ENCODE measurements around the gene ZIC2. TPM values are rescaled to one million over a fixed set of nuclear protein-coding genes. Genes with fewer than 3 reads are reported as not detected.

The ZIC2 gene
- total RNA-seq, 4 donors from 2014 or later: 0.10 TPM; not detected in 3

DNA sequence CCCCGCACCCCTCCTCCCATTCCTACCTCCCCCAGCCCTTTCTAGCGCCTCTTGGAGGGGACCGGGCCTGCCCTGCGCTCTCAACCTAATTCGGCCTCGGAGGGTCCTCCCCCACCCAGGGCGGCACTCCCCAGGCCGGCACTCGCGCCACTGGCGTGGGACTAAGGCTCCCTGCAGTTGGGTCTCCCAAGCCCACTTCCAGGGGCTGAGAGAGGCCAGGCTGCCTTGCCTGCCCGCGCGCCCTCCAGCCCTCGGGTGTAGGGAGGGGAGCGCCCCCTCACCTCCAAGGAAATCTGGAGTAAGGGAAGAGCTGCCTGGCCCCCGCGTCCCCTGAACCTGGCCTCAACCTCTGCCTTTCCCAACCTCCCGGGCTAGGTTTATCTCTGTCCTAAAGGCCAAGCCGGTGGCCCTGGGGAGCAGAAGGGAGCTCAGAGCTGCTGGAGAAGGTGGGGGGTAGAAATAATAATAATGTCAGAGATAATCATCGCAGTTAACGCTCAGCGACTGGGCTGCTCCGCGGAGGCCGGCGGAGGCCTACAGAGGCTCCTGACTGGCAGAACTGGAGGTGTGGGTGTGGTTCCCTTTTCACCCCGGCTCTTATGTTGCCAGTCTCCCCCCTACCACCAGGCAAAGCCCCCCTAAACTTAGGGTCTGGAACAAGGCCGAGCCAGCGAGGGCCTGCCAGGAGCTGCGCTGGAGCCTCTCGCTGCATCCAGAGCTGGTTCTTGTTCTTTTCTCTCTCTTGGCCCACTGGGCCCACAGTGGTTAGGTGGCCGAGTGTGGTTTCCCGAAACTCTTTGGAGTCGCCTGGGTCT, 9.6 kb downstream of the ZIC2 start:
- TF ChIP-seq POLR2A (IDR thresholded peaks at IDR 0.05): no peak
- TF ChIP-seq, protein P1, sequence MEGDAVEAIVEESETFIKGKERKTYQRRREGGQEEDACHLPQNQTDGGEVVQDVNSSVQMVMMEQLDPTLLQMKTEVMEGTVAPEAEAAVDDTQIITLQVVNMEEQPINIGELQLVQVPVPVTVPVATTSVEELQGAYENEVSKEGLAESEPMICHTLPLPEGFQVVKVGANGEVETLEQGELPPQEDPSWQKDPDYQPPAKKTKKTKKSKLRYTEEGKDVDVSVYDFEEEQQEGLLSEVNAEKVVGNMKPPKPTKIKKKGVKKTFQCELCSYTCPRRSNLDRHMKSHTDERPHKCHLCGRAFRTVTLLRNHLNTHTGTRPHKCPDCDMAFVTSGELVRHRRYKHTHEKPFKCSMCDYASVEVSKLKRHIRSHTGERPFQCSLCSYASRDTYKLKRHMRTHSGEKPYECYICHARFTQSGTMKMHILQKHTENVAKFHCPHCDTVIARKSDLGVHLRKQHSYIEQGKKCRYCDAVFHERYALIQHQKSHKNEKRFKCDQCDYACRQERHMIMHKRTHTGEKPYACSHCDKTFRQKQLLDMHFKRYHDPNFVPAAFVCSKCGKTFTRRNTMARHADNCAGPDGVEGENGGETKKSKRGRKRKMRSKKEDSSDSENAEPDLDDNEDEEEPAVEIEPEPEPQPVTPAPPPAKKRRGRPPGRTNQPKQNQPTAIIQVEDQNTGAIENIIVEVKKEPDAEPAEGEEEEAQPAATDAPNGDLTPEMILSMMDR (IDR thresholded peaks at IDR 0.05): no peak
- H3K4me3 ChIP-seq (ENCODE audit: low read depth, poor library complexity, severe bottlenecking): no peak overlapping the region
- 15 to 17% methylated on average over 26 to 33 of the region's 35 CpGs for WGBS, 2 donors
- peak in 1 of 2 donors; percentile 83 for DNase-seq (ENCODE audit: low spot score in 2 of 2)
- intact Hi-C loops (cut with DNase I; ENCODE audit: low total_unique reads): no loop called here

DNA sequence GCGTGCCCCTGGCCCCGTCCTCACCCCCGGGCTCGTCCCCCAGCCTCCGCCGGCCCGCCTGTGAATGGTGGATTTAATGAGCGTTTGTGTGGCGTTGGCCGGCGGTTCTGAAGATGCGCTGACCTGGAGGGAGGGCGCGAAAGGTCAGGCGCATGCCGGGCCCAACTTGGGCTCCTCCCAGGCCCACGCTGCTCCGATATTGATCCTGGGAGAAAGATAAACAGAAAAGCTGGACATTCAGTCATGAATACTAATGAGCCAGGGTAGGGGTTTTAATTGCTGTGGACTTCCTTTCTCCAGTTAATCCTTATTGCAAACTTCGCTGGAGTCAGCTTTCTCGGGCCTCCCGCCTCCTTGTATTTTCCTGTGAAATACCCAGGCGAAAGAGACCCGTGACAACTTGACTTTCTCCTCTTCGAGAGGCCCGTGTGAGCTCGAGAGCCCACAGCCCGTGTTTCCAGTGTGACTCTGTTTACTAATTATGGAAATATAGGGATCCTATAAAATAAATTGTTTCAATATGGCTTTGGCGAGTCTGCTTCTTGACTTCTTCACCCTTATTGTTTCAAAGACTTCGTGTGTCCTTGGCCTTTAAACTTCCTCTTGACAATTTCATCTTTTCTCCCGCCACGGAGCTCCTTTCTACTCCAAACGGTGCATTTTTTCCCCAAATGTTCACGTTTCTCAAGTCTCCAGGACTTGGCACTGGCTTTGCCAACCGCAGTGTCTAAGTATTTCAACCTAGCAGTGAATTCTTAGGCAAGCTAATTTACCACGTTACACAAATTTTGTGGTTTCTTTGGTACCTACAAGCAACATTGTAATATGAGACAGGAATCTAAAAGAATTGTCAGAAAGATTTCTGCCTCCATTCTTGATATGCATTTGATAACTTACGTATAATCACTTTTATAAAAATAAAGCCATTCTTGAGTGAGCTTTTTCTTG, 10.5 kb downstream of the ZIC2 start:
- intact Hi-C loops (cut with DNase I; ENCODE audit: low total_unique reads): no loop called here
- TF ChIP-seq POLR2A (IDR thresholded peaks at IDR 0.05): no peak
- TF ChIP-seq, protein P1 (IDR thresholded peaks at IDR 0.05): no peak
- H3K4me3 ChIP-seq (ENCODE audit: low read depth, poor library complexity, severe bottlenecking): no peak overlapping the region
- peak in 1 of 2 donors; percentile 70 for DNase-seq (ENCODE audit: low spot score in 2 of 2)
- WGBS, 2 donors: 18% methylated on average over 36 of the region's 36 CpGs

DNA sequence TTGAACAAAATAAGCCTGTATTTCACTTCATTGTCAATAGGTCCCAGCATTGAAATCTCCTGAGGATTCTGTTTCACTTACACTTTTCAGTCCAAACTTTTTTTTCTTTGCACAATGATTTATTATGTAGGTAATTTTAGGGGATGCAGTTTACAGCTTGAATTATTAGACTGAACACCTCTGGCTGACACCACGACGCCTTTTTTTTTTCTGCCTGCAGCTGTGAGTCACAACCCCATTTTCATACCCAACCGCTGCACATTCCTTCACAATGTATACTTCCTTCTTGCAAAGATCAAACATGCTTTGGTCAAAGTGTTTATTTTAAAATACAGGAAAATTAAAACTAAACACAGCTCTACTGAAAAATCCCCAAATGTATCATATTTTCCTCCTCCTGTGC, 11.4 kb downstream of the ZIC2 start:
- no peak for TF ChIP-seq POLR2A (IDR thresholded peaks at IDR 0.05)
- TF ChIP-seq, protein P1 (IDR thresholded peaks at IDR 0.05): no peak
- no peak for DNase-seq (ENCODE audit: low spot score in 2 of 2)
- intact Hi-C loops (cut with DNase I; ENCODE audit: low total_unique reads): no loop called here
- WGBS, 2 donors: 8 to 12% methylated on average over 3 of the region's 3 CpGs
- H3K4me3 ChIP-seq (ENCODE audit: low read depth, poor library complexity, severe bottlenecking): no peak overlapping the region

DNA sequence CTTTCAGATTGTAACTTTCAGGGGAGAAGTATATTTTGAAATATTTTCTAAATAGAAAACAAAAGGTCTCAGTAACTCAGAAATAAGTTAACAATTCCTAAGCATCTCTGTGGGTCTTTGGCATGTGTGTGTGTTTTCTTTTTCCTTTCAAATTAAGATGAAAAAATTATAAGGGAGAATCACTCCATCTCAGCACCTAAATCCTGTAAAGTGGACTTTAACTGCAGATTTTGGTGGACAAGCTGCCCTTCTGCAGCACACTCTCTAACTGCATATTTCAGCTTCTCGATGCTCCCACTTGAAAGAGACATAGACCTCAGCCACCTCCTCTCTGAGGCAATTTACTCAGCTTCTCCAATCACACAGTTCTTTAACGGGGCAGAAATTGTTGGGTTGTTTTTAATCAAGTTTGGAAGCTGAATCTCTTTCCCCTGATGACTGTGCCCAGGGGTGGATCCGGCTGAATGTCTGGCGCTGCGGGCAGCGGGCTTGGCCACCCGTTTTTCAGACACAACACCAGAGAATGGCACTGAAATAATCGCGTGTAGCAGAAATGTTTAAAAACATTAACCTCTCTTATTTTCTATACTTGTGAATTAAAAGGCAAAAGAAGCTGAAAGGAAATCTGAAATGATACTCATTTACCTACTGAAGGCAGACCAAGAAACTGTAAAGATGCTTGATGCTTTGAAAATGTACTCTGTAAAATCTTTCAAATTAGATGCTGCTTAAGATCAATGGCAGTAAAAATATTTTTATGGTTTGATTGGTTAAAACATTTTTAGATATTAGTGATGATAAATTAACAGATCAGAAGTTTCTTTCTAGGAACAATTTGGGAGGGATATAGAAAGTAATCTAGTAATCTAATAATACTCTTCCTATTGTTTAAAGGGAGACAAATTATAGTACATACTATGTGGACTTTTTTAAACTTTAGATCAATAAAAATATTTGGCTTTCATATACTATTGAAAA, 12.4 kb downstream of the ZIC2 start:
- WGBS, 2 donors: 22 to 24% methylated on average over 9 of the region's 9 CpGs
- TF ChIP-seq POLR2A (IDR thresholded peaks at IDR 0.05): no peak
- TF ChIP-seq, protein P1 (IDR thresholded peaks at IDR 0.05): no peak
- peak in 1 of 2 donors; percentile 52 for DNase-seq (ENCODE audit: low spot score in 2 of 2)
- H3K4me3 ChIP-seq (ENCODE audit: low read depth, poor library complexity, severe bottlenecking): no peak overlapping the region
- intact Hi-C loops (cut with DNase I; ENCODE audit: low total_unique reads): no loop called here

DNA sequence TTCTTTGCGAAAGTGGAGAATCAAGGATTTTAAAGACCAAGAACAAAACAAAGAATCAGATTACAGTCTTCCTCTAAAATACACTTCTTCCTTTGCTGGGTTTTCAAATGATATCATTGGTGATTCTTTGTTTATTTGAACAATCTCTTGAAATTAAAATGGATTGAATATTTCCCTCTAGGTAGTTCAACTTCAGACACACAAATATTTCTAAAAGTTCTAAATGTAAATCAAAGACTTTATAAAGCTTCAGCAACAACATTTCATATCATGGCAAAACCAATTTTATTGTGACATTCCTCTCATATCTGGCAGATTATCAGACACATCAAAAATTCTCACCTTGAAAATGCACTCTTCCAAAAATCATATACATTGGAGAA, 13.0 kb downstream of the ZIC2 start:
- 29 to 40% methylated on average over 1 of the region's 1 CpG for WGBS, 2 donors
- no peak for TF ChIP-seq POLR2A (IDR thresholded peaks at IDR 0.05)
- TF ChIP-seq, protein P1 (IDR thresholded peaks at IDR 0.05): no peak
- no peak overlapping the region for H3K4me3 ChIP-seq (ENCODE audit: low read depth, poor library complexity, severe bottlenecking)
- intact Hi-C loops (cut with DNase I; ENCODE audit: low total_unique reads): no loop called here
- no peak for DNase-seq (ENCODE audit: low spot score in 2 of 2)

Data from lower leg skin (tissue), 4 donors.